H1 (cell line): ENCODE results near the gene MEIS2. TPM values are rescaled to one million over a fixed set of nuclear protein-coding genes. Genes with fewer than 3 reads are reported as not detected.

Experiments used
- ATF2 ChIP-seq: IDR thresholded peaks from 2 replicates; pipeline ENCODE4 v1.6.1; 2012; ENCODE audit warnings: low read length, inconsistent platforms
- BCL11A ChIP-seq, 2 experiments: IDR thresholded peaks; one replicate each; pipeline ENCODE4 v1.6.1; 2011; ENCODE audit warnings: low read depth in 2 of 2, low read length in 2 of 2, mild to moderate bottlenecking in 2 of 2
- RAD21 ChIP-seq, 2 experiments: IDR thresholded peaks in 1 of 2; conservative IDR thresholded peaks in 1 of 2; 2 replicates each; pipeline ENCODE4 v1.6.1; 2011; ENCODE audit warnings: low read depth in 2 of 2, low read length in 2 of 2, improper control_type of control experiment in 1 of 2, inconsistent platforms in 1 of 2, mild to moderate bottlenecking in 1 of 2, moderate library complexity in 1 of 2
- RBBP5 ChIP-seq: IDR thresholded peaks from 2 replicates; pipeline ENCODE4 v1.7.1; 2012; ENCODE audit warnings: low read depth, mild to moderate bottlenecking, inconsistent platforms, low read length, moderate library complexity, borderline replicate concordance
- USF2 ChIP-seq: IDR thresholded peaks from 2 replicates; pipeline ENCODE4 v1.6.1; 2011; ENCODE audit warnings: low read length, improper control_type of control experiment
- polyA plus RNA-seq, 7 experiments: library from polyadenylated mRNA; depleted of rRNA in 3 of 7; stranded (reverse) in 5 of 7; unstranded in 2 of 7; fragments of >200 nt in 5 of 7; fragments of 200-250 nt in 2 of 7; gene quantifications; 1 replicate in 5 of 7; 2 replicates in 1 of 7; 4 replicates in 1 of 7; pipeline versions ENCODE4 v1.2.1 to v1.2.3, GENCODE V29; 2011 to 2013; ENCODE audit warnings: missing spikeins in 2 of 7, mixed read lengths in 2 of 7
- total RNA-seq: library from RNA; stranded (reverse); fragmentation: NEBNext Ultra II Directional; extraction: Animal tissue kit (Norgen Biotek cat#: 25700); gene quantifications from 2 replicates; pipeline ENCODE4 v1.2.1, GENCODE V29; 2021

The MEIS2 gene
- total and polyA plus RNA-seq, 2 of the 8 experiments (the other 6 are each of a cell fraction or from before 2014, with no cell fraction given), result 0.22 to 1.2 TPM

GRCh38 chr15:37009288-37009687, 91.1 kb downstream of the MEIS2 start (continued):
- no peak for TF ChIP-seq BCL11A (IDR thresholded peaks at IDR 0.05; ENCODE audit: low read depth in 2 of 2, low read length in 2 of 2)
- TF ChIP-seq RBBP5, result no peak
- TF ChIP-seq USF2, result no peak
- no peak for TF ChIP-seq RAD21 (IDR thresholded peaks at IDR 0.05 in 1 of 2, conservative IDR thresholded peaks at IDR 0.05 in 1 of 2; ENCODE audit: low read depth in 2 of 2, low read length in 2 of 2)
- TF ChIP-seq ATF2, result no peak
